H1 (cell line): Measurements from ENCODE around the gene GPC6. TPM values are rescaled to one million over a fixed set of nuclear protein-coding genes. Genes with fewer than 3 reads are reported as not detected.

Source experiments
- CBX8 ChIP-seq: fragments of 300-800, 300-1000 bp; sonication (generic); IDR thresholded peaks from 2 replicates; pipeline ENCODE4 v1.7.1; 2016; ENCODE audit warnings: low read depth, low read length, borderline replicate concordance
- CREB1 ChIP-seq: IDR thresholded peaks from 2 replicates; pipeline ENCODE4 v1.6.1; 2012; ENCODE audit warnings: inconsistent platforms
- JUND ChIP-seq: IDR thresholded peaks from 2 replicates; pipeline ENCODE4 v1.6.1; 2011; ENCODE audit warnings: mild to moderate bottlenecking, improper control_type of control experiment, low read length
- SAP30 ChIP-seq: fragments of 300-600 bp; sonication (generic); IDR thresholded peaks from 2 replicates; pipeline ENCODE4 v1.7.1; 2012; ENCODE audit warnings: low read length, moderate library complexity, mild to moderate bottlenecking, inconsistent platforms; ENCODE audit not compliant: insufficient read depth, insufficient replicate concordance
- SIN3A ChIP-seq, 2 experiments: IDR thresholded peaks in 1 of 2; conservative IDR thresholded peaks in 1 of 2; 2 replicates each; pipeline ENCODE4 v1.6.1; 2011 to 2012; ENCODE audit warnings: low read length in 2 of 2, improper control_type of control experiment in 1 of 2, low read depth in 1 of 2, mild to moderate bottlenecking in 1 of 2
- SP2 ChIP-seq: IDR thresholded peaks from 2 replicates; pipeline ENCODE4 v1.6.1; 2012; ENCODE audit warnings: mild to moderate bottlenecking, low read length, inconsistent platforms
- TAF1 ChIP-seq: IDR thresholded peaks from 2 replicates; pipeline ENCODE4 v1.6.1; 2011; ENCODE audit warnings: mild to moderate bottlenecking, low read depth, low read length
- polyA plus RNA-seq, 7 experiments: library from polyadenylated mRNA; depleted of rRNA in 3 of 7; stranded (reverse) in 5 of 7; unstranded in 2 of 7; fragments of >200 nt in 5 of 7; fragments of 200-250 nt in 2 of 7; gene quantifications; 1 replicate in 5 of 7; 2 replicates in 1 of 7; 4 replicates in 1 of 7; pipeline versions ENCODE4 v1.2.1 to v1.2.3, GENCODE V29; 2011 to 2013; ENCODE audit warnings: missing spikeins in 2 of 7, mixed read lengths in 2 of 7
- total RNA-seq: library from RNA; stranded (reverse); fragmentation: NEBNext Ultra II Directional; extraction: Animal tissue kit (Norgen Biotek cat#: 25700); gene quantifications from 2 replicates; pipeline ENCODE4 v1.2.1, GENCODE V29; 2021
- TF ChIP-seq, protein P1 (sequence below): fragments of 300-600 bp; sonication (generic); IDR thresholded peaks from 2 replicates; pipeline ENCODE4 v1.7.1; 2012; ENCODE audit warnings: low read length, moderate library complexity, mild to moderate bottlenecking, inconsistent platforms; ENCODE audit not compliant: insufficient replicate concordance
- TF ChIP-seq, protein P2 (sequence below): IDR thresholded peaks from 2 replicates; pipeline ENCODE4 v1.6.1; 2012; ENCODE audit warnings: inconsistent platforms
- TF ChIP-seq, protein P3 (sequence below): IDR thresholded peaks from 2 replicates; pipeline ENCODE4 v1.6.1; 2011; ENCODE audit warnings: low read depth, mild to moderate bottlenecking, low read length; ENCODE audit not compliant: insufficient read depth

Gene GPC6
- total and polyA plus RNA-seq, 2 of the 8 experiments (the other 6 are each of a cell fraction or from before 2014, with no cell fraction given), result 5.4 to 12.0 TPM

DNA sequence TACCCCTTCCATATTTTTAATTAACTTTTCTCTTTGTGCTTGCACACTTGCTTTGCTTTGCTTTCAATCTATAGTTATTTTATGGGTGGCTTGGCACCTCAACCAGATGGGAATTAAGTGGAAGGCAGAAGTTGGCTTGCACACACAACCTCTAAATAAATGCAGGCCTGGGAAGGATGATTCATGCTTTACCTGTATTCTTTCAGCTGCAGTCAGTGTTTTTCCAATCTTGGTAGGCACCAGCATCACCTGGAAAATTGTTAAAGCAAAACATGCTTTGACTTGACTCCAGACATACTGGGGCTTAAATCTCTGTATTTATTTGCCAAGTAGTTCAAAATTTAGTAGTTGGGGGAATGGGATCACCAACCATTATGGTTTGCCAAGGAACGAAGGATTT is 543.0 kb downstream of the GPC6 start (continued):
- TF ChIP-seq, protein P1, sequence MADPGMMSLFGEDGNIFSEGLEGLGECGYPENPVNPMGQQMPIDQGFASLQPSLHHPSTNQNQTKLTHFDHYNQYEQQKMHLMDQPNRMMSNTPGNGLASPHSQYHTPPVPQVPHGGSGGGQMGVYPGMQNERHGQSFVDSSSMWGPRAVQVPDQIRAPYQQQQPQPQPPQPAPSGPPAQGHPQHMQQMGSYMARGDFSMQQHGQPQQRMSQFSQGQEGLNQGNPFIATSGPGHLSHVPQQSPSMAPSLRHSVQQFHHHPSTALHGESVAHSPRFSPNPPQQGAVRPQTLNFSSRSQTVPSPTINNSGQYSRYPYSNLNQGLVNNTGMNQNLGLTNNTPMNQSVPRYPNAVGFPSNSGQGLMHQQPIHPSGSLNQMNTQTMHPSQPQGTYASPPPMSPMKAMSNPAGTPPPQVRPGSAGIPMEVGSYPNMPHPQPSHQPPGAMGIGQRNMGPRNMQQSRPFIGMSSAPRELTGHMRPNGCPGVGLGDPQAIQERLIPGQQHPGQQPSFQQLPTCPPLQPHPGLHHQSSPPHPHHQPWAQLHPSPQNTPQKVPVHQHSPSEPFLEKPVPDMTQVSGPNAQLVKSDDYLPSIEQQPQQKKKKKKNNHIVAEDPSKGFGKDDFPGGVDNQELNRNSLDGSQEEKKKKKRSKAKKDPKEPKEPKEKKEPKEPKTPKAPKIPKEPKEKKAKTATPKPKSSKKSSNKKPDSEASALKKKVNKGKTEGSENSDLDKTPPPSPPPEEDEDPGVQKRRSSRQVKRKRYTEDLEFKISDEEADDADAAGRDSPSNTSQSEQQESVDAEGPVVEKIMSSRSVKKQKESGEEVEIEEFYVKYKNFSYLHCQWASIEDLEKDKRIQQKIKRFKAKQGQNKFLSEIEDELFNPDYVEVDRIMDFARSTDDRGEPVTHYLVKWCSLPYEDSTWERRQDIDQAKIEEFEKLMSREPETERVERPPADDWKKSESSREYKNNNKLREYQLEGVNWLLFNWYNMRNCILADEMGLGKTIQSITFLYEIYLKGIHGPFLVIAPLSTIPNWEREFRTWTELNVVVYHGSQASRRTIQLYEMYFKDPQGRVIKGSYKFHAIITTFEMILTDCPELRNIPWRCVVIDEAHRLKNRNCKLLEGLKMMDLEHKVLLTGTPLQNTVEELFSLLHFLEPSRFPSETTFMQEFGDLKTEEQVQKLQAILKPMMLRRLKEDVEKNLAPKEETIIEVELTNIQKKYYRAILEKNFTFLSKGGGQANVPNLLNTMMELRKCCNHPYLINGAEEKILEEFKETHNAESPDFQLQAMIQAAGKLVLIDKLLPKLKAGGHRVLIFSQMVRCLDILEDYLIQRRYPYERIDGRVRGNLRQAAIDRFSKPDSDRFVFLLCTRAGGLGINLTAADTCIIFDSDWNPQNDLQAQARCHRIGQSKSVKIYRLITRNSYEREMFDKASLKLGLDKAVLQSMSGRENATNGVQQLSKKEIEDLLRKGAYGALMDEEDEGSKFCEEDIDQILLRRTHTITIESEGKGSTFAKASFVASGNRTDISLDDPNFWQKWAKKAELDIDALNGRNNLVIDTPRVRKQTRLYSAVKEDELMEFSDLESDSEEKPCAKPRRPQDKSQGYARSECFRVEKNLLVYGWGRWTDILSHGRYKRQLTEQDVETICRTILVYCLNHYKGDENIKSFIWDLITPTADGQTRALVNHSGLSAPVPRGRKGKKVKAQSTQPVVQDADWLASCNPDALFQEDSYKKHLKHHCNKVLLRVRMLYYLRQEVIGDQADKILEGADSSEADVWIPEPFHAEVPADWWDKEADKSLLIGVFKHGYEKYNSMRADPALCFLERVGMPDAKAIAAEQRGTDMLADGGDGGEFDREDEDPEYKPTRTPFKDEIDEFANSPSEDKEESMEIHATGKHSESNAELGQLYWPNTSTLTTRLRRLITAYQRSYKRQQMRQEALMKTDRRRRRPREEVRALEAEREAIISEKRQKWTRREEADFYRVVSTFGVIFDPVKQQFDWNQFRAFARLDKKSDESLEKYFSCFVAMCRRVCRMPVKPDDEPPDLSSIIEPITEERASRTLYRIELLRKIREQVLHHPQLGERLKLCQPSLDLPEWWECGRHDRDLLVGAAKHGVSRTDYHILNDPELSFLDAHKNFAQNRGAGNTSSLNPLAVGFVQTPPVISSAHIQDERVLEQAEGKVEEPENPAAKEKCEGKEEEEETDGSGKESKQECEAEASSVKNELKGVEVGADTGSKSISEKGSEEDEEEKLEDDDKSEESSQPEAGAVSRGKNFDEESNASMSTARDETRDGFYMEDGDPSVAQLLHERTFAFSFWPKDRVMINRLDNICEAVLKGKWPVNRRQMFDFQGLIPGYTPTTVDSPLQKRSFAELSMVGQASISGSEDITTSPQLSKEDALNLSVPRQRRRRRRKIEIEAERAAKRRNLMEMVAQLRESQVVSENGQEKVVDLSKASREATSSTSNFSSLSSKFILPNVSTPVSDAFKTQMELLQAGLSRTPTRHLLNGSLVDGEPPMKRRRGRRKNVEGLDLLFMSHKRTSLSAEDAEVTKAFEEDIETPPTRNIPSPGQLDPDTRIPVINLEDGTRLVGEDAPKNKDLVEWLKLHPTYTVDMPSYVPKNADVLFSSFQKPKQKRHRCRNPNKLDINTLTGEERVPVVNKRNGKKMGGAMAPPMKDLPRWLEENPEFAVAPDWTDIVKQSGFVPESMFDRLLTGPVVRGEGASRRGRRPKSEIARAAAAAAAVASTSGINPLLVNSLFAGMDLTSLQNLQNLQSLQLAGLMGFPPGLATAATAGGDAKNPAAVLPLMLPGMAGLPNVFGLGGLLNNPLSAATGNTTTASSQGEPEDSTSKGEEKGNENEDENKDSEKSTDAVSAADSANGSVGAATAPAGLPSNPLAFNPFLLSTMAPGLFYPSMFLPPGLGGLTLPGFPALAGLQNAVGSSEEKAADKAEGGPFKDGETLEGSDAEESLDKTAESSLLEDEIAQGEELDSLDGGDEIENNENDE, result no peak
- TF ChIP-seq SIN3A (conservative IDR thresholded peaks at IDR 0.05 in 1 of 2, IDR thresholded peaks at IDR 0.05 in 1 of 2; ENCODE audit: low read depth in 1 of 2, low read length in 2 of 2) (no peak), CBX8 (no peak), SAP30 (no peak), SP2 (no peak), CREB1 (no peak), JUND (no peak), TAF1 (no peak)
- TF ChIP-seq, protein P2, sequence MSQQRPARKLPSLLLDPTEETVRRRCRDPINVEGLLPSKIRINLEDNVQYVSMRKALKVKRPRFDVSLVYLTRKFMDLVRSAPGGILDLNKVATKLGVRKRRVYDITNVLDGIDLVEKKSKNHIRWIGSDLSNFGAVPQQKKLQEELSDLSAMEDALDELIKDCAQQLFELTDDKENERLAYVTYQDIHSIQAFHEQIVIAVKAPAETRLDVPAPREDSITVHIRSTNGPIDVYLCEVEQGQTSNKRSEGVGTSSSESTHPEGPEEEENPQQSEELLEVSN, result no peak
- TF ChIP-seq, protein P3, sequence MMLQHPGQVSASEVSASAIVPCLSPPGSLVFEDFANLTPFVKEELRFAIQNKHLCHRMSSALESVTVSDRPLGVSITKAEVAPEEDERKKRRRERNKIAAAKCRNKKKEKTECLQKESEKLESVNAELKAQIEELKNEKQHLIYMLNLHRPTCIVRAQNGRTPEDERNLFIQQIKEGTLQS, result no peak
